Right lung (tissue), 5 donors: Measurements from ENCODE around the gene PHC2. TPM values are rescaled to one million over a fixed set of nuclear protein-coding genes. Genes with fewer than 3 reads are reported as not detected.
"Not testable (repeated sequence)": the region's sequence is repeated elsewhere in the genome, so short reads cannot be mapped to it uniquely, and the experiment has no call there.

ENCODE experiments used
- DNase-seq, 2 donors: peaks; one replicate each; pipeline ENCODE4 v3.0.0-alpha.2; 2013
- polyA plus RNA-seq, 5 donors: library from polyadenylated mRNA; unstranded; fragments of 120-200 nt; gene quantifications; one replicate each; pipeline versions ENCODE4 v1.2.1 to v1.2.3, GENCODE V29; 2013; ENCODE audit warnings: inconsistent platforms in 1 of 5, low replicate concordance in 1 of 5; ENCODE audit not compliant: insufficient read length in 5 of 5, insufficient read depth in 1 of 5

The PHC2 gene
- polyA plus RNA-seq, 5 donors: 71.7 to 90.2 (median 83.1) TPM

DNA sequence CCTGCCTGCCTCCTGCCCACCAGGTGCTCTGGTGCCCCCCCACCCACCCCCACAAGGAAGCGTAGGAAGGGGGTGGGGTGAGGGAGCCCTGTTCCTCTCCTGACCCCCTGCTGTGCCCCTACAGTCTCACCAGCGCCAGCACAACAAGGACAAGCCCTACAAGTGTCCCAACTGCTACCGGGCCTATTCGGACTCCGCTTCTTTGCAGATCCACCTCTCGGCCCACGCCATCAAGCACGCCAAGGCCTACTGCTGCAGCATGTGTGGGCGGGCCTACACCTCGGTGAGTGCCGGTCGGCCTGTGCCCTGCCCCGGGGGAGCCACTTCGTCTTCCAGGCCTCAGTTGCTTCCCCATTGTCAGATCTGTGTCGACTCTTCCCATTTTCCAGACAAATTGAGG, 135.9 kb downstream of the PHC2 start:
- no peak for DNase-seq

- no peak for DNase-seq
These were observed 136.6 kb downstream of the PHC2 start for GRCh38 chr1:33294071-33295010.

DNA sequence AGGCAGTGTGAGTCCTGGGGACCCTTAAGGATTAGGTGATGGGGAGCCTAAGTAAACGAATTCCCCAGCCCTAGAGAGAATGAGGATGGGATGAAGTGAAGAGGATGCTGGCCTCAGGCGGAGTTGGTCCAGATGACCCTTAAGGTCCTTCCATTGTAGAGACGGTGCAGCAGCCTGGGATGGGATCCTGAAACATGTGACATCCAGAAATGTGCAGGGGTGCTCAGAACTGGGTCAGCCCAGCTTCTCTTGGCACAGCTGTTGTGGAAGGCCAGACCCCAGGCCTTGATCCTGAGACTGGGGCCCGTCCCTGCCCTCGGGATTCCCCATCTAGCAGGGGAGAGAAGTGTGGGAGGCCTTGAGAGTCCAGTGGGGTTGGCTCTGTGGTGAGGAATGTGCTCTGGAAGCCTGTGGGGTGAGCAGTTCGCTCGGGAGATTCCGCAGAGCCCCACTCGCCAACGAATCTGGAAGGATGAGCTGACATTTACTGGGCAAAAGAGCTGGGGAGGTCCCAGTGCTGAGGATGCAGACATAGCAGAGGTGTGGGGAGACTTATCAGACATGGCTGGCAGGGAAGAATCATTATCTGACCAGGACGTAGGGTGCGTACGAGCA, 138.1 kb downstream of the PHC2 start:
- no peak for DNase-seq

- DNase-seq: not testable (repeated sequence)
These were observed 140.3 kb downstream of the PHC2 start for GRCh38 chr1:33290615-33291014.

GRCh38 chr1:33289858-33290154, 141.1 kb downstream of the PHC2 start:
- no peak for DNase-seq

DNA sequence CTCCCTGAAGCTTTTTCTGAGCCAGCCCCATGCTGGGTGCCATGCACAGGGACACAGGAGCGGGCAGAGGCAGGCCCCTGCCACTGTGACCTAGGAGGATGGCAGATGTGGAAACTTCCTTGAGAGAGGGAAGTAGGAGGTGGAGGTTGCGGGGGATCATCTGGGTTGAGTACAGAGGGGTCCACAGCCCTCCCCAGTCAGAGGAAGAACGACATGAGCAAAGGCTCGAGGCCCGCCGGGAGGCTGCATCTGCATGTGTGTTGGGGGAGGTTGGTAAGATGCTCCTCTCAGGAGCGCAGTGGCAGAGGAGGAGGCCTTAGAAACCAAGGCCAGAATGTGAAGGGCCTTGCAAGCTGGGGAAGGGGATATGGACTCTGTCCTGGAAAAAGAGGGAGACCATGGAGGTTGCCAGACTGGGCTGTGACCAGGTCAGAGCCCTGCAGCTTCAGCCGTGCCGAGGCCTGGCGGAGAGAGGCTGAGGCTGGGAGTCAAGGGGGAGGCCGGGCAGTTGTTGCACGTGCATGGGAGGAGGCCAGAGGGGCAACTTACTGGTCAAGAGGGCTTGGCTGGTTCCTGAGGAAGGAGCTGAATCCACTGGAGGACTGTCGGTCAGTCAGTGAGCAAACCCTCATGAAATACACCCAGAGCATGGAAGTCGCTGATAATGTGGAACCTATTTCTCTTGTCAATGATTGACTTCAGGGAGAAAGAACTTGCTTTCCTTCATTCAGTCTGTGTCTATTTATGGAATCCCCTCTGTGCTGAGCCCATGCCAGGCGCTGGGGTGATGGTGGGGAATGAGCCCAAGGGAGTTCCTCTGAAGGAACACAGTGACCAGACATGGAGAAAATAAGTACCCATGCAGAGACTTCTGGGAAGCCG, 141.7 kb downstream of the PHC2 start:
- DNase-seq: no peak

DNA sequence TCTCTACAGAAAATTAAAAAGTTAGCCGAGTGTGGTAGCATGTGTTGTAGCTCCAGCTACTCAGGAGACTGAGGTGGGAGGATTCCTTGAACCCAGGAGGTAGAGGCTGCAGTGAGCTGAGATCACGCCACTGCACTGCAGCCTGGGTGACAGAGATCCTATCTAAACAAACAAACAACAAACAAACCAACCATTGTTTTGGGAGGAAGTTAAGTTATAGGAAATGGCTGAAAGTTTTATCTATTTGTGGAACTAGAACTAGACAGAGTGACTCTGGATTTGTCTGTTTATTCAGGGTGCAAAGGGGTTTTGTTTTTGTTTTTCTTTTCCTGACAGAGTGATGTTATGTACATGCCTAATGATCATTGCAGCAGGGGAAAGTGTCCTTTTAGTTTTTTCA, 143.6 kb downstream of the PHC2 start:
- DNase-seq: no peak

- DNase-seq: no peak
These were observed 144.3 kb downstream of the PHC2 start for GRCh38 chr1:33286451-33287185.

DNA sequence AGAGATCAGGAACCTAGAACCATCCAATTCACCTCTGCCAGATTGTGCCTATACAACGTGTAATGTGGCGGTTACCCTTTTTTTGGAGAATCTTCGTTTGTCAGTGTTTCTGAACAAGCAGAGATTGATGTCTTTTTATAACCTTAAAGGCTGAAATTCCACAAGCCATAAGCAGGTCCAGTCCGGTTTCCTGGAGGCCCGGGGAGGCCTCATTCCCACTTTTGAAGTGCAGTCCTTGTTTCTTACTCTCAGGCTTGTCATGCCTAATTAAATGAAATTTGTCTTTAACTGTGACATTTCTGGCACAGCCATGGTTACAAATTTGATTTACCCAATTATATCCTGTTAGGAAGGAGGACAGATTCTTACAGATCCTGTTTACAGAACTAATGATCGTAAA, 146.8 kb downstream of the PHC2 start:
- DNase-seq: no peak

- no peak for DNase-seq
These were observed 148.1 kb downstream of the PHC2 start for GRCh38 chr1:33282791-33283190.

GRCh38 chr1:33281554-33282303, 149.2 kb downstream of the PHC2 start:
- DNase-seq: no peak

GRCh38 chr1:33280091-33280661, 150.7 kb downstream of the PHC2 start:
- DNase-seq: no peak

DNA sequence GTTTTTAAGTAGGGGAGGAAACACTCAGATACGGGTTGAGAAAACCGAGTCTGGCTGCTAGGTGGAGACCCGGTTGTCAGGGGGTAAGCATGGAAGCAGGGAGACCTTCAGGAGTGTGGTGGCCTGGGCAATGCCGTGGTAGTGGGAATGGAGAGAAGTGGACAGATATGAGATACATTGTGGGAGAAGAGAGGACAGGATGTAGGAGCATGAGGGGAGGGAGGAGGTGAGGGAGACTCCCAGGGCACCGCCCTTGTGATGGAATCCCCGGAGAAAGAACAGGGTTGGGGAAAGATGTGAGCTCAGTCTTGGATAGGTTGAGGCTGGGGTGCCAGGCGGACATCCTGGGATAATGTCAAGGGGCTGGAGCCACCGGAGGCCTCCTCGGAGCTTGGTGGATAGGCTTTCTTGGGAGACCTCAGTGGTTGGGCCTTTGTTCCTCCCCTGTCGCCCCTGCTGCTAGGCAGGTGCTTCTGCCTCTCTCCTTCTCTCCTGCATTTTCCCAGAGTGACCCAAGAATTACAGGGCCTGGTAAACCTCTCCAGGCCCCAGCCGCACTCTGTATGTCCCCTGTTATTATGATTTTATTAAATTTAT, 153.3 kb downstream of the PHC2 start:
- DNase-seq: no peak

GRCh38 chr1:33276573-33277298, 154.2 kb downstream of the PHC2 start:
- DNase-seq: no peak

DNA sequence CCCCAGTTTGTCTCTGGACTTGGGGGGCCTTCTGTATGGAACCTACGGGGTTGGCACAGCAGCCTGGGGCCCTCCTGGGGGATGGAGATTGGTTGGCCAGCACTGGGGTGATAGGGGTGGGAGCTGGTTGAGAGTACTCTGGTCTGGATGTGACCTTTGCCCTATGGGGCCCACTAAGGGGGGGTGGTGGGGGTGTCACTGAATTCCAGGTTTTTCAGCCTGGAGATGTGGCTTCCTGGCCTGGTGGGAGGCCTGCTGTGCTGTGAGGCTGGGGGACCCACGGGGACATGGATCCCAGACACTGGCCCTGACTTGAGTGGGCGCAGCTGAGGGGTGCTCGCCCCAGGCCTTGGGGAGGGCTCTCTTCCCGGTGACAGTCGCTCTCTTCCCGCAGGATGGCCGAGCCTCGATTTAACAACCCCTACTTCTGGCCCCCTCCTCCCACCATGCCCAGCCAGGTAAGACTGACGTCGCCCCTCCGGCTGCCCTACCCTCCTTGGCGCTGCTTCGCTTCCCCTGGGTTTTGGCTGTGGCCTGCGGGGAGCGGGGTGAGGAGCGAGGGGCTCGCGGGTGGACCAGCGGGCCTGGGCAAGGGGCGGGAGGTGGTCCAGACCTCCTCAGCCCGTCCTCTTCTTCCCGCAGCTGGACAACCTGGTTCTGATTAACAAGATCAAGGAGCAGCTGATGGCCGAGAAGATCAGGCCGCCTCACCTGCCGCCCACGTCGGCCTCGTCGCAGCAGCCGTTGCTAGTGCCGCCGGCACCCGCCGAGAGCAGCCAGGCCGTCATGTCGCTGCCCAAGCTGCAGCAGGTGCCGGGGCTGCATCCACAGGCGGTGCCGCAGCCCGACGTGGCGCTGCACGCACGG, 155.0 kb downstream of the PHC2 start:
- no peak for DNase-seq

DNA sequence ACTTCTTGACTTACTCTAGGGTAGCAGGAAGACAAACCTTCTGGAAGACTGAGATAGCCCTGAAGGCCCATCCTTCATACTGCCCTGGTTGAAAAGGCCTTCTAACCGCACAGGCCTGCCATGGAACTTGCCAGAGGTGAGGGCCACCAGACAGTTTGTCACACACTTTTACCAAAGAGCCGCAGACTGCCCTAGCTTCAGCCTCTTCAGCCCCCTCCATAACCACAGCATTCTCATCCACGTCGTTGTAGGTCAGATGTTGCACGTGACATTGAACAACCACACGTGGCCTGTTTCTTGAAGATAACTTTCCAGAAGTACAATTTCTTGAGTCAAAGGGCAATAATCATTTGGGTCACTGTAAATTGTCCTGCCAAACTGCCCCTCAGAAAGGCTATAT, 155.7 kb downstream of the PHC2 start:
- DNase-seq: no peak

- no peak for DNase-seq
These were observed 156.4 kb downstream of the PHC2 start for GRCh38 chr1:33274446-33274845.

- no peak for DNase-seq
These were observed 156.9 kb downstream of the PHC2 start for GRCh38 chr1:33273961-33274371.
